Measurements from ENCODE around the gene RNF151. TPM values are rescaled to one million over a fixed set of nuclear protein-coding genes. Genes with fewer than 3 reads are reported as not detected.

RNF151 gene
- total RNA-seq, 1 experiment from 2014 or later = 0.28 TPM

DNA sequence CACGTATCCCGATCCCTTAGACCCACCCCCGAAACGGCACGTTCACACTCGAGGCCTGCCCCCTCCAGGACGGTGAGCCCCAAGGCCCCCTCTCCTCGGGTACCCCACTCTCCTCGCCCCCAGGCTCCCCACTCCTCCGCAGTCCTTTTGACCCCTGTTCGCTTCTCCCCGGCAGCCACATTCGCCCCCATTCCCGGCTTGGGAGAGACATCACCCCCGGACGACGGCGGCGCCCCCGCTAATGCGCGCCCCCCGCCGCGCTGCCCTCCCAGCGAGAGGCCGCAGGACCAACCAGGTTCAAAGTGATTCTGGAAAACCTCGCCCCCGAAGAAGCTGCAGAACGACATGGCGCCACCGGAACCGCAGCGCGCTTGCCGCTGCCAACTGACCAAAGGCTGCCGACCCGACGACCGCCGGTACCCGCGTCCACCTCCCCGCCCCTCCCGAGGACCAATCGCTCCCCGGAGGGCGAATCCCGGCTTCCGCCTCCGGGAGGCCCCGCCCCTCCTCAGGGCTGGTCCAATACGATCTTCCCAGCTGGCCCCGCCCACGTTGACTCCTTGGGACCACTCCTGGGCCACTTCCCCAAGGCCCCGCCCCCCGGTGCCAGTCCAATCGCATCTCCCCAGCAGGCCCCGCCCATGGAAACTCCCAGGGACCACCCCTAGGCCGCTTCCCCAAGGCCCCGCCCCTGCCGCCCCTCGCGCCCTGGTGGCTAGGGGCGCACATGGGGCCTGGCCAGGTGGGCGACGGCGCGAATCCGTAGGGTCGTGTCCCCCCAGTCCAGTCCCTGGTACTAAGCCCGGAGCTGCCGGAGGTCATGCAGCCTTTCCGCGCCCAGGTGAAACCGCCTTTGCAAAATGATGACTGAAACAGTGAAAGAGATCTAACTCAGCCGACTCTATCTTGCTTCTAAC, 23.6 kb upstream of the RNF151 start, which contains the start of gene MSRB1:
TSS of gene MSRB1 (minus strand) at position 390 of the 917 bp plus-strand sequence. CDS start at position 347, 43 bp downstream.
- Histone ChIP-seq H3K9ac (ENCODE audit: extremely low read depth, insufficient read length, low read length) (peak within 1 kb of the TSS; percentile 50), H3K79me2 (ENCODE audit: insufficient read depth, low read length) (no peaks in the 10 kb centered on the region)
- no CpG with 5 or more reads among the region's 77 CpGs for whole genome bisulfite sequencing (ENCODE audit: extremely low coverage, insufficient read length, low lambda C conversion rate)

More for the DNA sequence above, 23.6 kb upstream of the RNF151 start, which contains the start of gene MSRB1:
- peak; percentile 100 for DNase-seq
- Histone ChIP-seq H2BK20ac (ENCODE audit: low read depth, low read length, poor library complexity, severe bottlenecking) (no peak within 1 kb of the TSS), H3K23ac (ENCODE audit: insufficient read length, low read depth, low read length) (no peak within 1 kb of the TSS), H3K56ac (ENCODE audit: insufficient read length, low read depth, low read length) (no peak within 1 kb of the TSS), H2BK5ac (ENCODE audit: insufficient read length, low read length) (no peak within 1 kb of the TSS), H2BK12ac (ENCODE audit: insufficient read length, low read depth, low read length) (no peak within 1 kb of the TSS), H3K27me3 (ENCODE audit: insufficient read depth, low read length) (no peaks in the 10 kb centered on the region), H3K9me3 (ENCODE audit: control insufficient read depth, low read depth, low read length) (no peaks in the 10 kb centered on the region), H4K20me1 (ENCODE audit: control insufficient read depth, insufficient read depth, insufficient read length) (no peaks in the 10 kb centered on the region), H3T11ph (ENCODE audit: low read length) (no peak within 1 kb of the TSS), H2BK15ac (ENCODE audit: low read depth, low read length) (no peak within 1 kb of the TSS), H3K14ac (ENCODE audit: insufficient read depth, low read length) (peak within 1 kb of the TSS; percentile 42), H3K18ac (ENCODE audit: insufficient read length, low read depth, low read length) (peak within 1 kb of the TSS; percentile 81), H3K4me1 (ENCODE audit: insufficient read depth, low read length) (peaks cover 4% of the 10 kb centered on the region; the same call in 1 of the 2 replicates), H3K79me1 (ENCODE audit: insufficient read depth, low read depth, low read length, poor library complexity, severe bottlenecking) (no peaks in the 10 kb centered on the region), H2AFZ (ENCODE audit: low read length) (no peak within 1 kb of the TSS), H3K4me2 (ENCODE audit: insufficient read depth, insufficient read length, low read length) (peak within 1 kb of the TSS; percentile 70), H4K91ac (ENCODE audit: insufficient read length, low read depth, low read length) (no peak within 1 kb of the TSS), H3K23me2 (ENCODE audit: insufficient read length, low read depth, low read length, poor library complexity, severe bottlenecking) (peaks cover 7% of the 10 kb centered on the region), H3K4ac (ENCODE audit: low read depth, low read length) (no peak within 1 kb of the TSS; the same call in 1 of the 2 replicates), H4K5ac (ENCODE audit: insufficient read length, low read depth, low read length) (no peak within 1 kb of the TSS), H2AK5ac (ENCODE audit: insufficient read length, low read length) (no peak within 1 kb of the TSS), H4K8ac (replicated peaks; ENCODE audit: insufficient read length, low read depth, low read length) (no peak within 1 kb of the TSS), H3K27ac (ENCODE audit: insufficient read length, low read depth, low read length) (no peak within 1 kb of the TSS), H2BK120ac (ENCODE audit: low read depth, low read length, poor library complexity, severe bottlenecking) (no peak within 1 kb of the TSS)
- H3K4me1 Mint-ChIP-seq = peaks cover 15 to 23% of the 10 kb centered on the region in 2 experiments
- peaks cover 8 to 19% (median 14%) of the 10 kb centered on the region in 3 experiments; a peak in 6 of 7 replicates for H3K36me3 Mint-ChIP-seq (ENCODE audit: insufficient read depth in 1 of 3, low read depth in 3 of 3)
- no peaks in the 10 kb centered on the region; the same call in 1 of the 2 replicates for H3K27me3 Mint-ChIP-seq (ENCODE audit: low read depth)
- H3K27ac Mint-ChIP-seq = peak within 1 kb of the TSS in 2 of 3 experiments; percentile 85 to 88; a peak in 1 of 7 replicates
- H3K4me3 Mint-ChIP-seq = peak within 1 kb of the TSS; percentile 88 to 93
- TF ChIP-seq, protein P1, sequence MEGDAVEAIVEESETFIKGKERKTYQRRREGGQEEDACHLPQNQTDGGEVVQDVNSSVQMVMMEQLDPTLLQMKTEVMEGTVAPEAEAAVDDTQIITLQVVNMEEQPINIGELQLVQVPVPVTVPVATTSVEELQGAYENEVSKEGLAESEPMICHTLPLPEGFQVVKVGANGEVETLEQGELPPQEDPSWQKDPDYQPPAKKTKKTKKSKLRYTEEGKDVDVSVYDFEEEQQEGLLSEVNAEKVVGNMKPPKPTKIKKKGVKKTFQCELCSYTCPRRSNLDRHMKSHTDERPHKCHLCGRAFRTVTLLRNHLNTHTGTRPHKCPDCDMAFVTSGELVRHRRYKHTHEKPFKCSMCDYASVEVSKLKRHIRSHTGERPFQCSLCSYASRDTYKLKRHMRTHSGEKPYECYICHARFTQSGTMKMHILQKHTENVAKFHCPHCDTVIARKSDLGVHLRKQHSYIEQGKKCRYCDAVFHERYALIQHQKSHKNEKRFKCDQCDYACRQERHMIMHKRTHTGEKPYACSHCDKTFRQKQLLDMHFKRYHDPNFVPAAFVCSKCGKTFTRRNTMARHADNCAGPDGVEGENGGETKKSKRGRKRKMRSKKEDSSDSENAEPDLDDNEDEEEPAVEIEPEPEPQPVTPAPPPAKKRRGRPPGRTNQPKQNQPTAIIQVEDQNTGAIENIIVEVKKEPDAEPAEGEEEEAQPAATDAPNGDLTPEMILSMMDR (conservative IDR thresholded peaks at IDR 0.05) = peak; percentile 10; the same call in 1 of the 3 replicates
- no peaks in the 10 kb centered on the region for H3K9me3 Mint-ChIP-seq

Measured in H9 (cell line).